ENCODE data around the gene OLFML1.

OLFML1 gene

DNA sequence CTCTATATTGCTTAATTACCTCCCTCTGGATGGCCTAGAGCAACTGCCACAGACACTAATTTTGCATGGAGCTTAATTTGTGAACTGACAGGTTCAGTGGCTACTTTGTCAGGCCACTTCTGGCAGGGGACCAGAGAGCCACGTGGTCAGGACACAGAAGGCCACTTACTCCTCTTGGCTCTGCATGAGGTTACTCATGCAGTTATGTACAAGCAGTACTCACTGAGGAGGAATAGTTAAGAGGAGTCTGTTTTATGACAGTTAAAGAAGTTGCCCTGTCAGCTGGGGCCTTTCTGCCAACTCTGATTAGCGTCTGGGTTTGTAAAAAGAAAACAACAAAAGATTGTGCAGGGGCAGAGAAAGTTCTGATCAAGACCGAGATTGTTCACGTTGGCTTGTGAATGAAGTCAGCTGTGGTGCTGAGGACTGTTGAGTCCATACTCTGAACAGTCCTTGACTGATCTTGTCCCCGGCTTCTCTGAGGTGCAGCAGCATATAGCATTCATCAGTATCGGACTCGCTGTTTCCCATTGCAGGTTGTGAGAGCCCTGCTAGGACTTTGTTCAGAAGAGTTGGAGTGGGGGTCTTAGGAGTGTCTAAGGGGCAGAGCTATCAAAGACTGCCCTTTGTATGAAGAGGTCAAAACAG, 69.9 kb downstream of the OLFML1 start:
- FAIRE-seq: no peak
- no peak for DNase-seq (ENCODE audit: insufficient read length, low spot score)
- TF ChIP-seq, protein P1, sequence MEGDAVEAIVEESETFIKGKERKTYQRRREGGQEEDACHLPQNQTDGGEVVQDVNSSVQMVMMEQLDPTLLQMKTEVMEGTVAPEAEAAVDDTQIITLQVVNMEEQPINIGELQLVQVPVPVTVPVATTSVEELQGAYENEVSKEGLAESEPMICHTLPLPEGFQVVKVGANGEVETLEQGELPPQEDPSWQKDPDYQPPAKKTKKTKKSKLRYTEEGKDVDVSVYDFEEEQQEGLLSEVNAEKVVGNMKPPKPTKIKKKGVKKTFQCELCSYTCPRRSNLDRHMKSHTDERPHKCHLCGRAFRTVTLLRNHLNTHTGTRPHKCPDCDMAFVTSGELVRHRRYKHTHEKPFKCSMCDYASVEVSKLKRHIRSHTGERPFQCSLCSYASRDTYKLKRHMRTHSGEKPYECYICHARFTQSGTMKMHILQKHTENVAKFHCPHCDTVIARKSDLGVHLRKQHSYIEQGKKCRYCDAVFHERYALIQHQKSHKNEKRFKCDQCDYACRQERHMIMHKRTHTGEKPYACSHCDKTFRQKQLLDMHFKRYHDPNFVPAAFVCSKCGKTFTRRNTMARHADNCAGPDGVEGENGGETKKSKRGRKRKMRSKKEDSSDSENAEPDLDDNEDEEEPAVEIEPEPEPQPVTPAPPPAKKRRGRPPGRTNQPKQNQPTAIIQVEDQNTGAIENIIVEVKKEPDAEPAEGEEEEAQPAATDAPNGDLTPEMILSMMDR (IDR thresholded peaks at IDR 0.05; ENCODE audit: insufficient read depth, missing control alignments): no peak

DNA sequence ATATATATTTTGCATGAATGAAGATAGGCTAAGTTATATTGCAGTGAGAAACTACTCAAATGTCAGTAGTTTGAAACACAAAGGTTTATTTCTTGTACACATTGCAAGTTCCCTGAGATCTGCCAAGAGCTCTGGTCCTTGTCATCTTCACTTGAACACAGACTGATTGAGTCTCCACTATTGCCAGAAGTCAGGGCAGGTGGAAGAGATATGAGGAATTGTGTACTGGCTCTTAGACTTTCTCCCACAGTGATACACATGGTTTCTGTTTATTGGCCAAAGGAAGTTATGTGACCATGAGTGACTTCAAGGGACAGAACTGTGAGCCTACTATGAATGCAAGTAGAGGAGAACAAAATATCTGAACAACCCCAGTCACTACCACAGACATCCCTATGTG, 72.7 kb downstream of the OLFML1 start:
- DNase-seq (ENCODE audit: insufficient read length, low spot score) (no peak), FAIRE-seq (no peak)
- TF ChIP-seq, protein P1 (IDR thresholded peaks at IDR 0.05; ENCODE audit: insufficient read depth, missing control alignments): no peak

DNA sequence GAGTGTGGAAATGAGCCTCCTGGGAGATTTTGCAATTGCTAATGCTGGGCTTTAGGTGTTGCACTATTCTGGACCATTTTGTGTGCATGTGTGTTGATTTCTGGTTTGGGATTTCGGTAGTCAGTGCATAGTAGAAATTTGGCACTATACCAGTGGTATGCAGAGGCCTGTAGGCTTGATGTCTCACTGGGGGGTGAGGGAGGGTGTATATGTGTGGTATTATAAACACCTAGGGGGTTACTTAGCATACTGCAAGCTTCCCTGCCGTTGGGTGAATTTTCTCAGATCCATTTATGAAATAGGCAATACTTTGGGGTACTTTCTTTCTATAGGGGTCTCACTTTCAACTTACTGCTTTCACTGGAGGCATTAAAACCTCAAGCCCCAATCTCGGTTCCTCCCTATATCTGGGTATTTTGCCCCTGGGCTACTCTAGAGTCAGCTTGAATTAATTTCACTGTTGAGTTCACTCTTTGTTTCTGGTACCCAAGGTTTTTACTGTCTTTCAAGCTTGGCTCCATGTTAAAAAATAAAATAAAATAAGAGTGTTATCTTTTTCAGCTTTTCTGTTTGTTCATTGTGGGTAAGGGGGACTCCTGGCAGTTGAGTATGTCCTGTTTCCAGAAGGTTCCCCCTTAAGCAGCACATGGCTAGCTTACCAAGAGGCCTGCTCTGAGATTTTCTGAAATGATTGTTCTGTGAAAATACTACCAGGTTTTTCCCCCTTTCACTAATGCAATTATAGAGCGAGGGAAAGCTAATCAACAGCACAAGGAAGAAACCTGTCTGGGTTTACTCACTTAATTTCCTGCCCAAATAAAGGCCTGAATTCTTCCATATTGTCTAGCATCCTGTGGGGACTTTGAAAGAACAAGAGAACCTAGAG, 74.3 kb downstream of the OLFML1 start:
- TF ChIP-seq, protein P1 (IDR thresholded peaks at IDR 0.05; ENCODE audit: insufficient read depth, missing control alignments): no peak
- DNase-seq (ENCODE audit: insufficient read length, low spot score) (no peak), FAIRE-seq (no peak)

All from D721Med (cell line).